OCI-LY1 (cell line): Measurements from ENCODE around the gene KIAA0319L.

Source experiments
- EZH2 ChIP-seq: fragments of 200-600 bp; sonication (generic), shearing (Covaris generic); IDR thresholded peaks from 2 replicates; pipeline ENCODE4 v1.8.0; 2017; ENCODE audit warnings: borderline replicate concordance, mixed run types, mild to moderate bottlenecking, antibody characterized with exemption, low read length, moderate library complexity, mixed read lengths
- TF ChIP-seq, protein P1 (sequence below): fragments of 200-600 bp; sonication (generic), shearing (Covaris generic); IDR thresholded peaks from 2 replicates; pipeline ENCODE4 v1.5.1; 2017; ENCODE audit warnings: mild to moderate bottlenecking, antibody characterized with exemption, low read length, moderate library complexity, mixed read lengths

GRCh38 chr1:35530946-35531345, 26.3 kb downstream of the KIAA0319L start:
- TF ChIP-seq, protein P1, sequence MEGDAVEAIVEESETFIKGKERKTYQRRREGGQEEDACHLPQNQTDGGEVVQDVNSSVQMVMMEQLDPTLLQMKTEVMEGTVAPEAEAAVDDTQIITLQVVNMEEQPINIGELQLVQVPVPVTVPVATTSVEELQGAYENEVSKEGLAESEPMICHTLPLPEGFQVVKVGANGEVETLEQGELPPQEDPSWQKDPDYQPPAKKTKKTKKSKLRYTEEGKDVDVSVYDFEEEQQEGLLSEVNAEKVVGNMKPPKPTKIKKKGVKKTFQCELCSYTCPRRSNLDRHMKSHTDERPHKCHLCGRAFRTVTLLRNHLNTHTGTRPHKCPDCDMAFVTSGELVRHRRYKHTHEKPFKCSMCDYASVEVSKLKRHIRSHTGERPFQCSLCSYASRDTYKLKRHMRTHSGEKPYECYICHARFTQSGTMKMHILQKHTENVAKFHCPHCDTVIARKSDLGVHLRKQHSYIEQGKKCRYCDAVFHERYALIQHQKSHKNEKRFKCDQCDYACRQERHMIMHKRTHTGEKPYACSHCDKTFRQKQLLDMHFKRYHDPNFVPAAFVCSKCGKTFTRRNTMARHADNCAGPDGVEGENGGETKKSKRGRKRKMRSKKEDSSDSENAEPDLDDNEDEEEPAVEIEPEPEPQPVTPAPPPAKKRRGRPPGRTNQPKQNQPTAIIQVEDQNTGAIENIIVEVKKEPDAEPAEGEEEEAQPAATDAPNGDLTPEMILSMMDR, result no peak
- TF ChIP-seq EZH2, result no peak
